Retinal pigment epithelial cell (primary cell): ENCODE measurements around the gene SLC25A20.

Source experiments
- DNase-seq: peaks from one replicate; pipeline ENCODE4 v3.0.0-alpha.2; 2010; ENCODE audit warnings: low read depth
- H3K4me3 ChIP-seq: 2 replicates; pipeline ENCODE4 v1.5.1; 2011; ENCODE audit warnings: mild to moderate bottlenecking, low read length, control low read depth, moderate library complexity
- TF ChIP-seq, protein P1 (sequence below): conservative IDR thresholded peaks from 2 replicates; pipeline ENCODE4 v1.5.1; 2011; ENCODE audit warnings: low read depth, low read length, control low read depth, inconsistent platforms

The SLC25A20 gene

DNA sequence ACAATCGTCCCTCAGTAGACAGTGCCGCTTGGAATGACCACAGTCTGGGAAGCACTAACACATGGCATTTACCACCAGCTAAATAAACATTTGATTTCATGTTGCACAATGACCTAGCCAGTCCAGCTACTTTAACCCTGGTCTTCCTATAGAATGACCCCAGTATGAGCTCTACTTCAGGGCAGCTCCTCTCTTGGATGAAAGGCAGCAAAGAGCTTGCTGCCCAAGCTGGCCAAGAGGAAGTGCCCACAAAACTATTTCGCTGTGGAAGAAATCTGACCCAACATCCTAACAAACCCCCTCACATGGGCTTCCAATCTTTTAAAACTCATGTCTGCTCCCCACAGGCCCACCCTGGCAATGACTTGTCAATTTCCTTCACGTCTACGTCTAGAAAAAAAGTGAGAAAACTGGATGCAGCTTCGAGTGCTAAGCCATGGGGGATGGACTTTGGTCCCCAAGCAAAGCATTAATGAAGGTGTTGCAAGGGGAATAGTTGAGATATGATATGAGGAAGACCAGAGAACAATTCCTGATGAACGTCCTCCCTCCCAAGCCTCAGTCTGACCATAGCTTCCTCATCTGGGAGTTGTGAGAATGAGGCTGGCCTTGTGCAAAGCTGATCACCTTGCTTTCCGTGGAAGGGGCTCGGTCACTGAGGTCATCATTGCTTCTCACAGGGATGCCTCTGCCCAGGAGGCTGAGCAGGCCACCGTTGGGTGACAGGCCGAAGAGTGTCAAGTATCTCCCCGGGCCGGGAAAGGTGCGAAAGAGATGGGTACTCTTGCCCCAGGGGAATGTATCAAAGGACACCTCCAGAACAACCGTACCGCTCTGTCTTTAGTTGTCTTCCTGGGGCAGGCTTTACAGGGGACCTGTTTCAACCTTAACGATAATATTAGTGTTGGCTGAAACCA, 964 bp downstream of the SLC25A20 start:
- peak overlapping the region; percentile 82 for H3K4me3 ChIP-seq
- no peak for DNase-seq
- TF ChIP-seq, protein P1, sequence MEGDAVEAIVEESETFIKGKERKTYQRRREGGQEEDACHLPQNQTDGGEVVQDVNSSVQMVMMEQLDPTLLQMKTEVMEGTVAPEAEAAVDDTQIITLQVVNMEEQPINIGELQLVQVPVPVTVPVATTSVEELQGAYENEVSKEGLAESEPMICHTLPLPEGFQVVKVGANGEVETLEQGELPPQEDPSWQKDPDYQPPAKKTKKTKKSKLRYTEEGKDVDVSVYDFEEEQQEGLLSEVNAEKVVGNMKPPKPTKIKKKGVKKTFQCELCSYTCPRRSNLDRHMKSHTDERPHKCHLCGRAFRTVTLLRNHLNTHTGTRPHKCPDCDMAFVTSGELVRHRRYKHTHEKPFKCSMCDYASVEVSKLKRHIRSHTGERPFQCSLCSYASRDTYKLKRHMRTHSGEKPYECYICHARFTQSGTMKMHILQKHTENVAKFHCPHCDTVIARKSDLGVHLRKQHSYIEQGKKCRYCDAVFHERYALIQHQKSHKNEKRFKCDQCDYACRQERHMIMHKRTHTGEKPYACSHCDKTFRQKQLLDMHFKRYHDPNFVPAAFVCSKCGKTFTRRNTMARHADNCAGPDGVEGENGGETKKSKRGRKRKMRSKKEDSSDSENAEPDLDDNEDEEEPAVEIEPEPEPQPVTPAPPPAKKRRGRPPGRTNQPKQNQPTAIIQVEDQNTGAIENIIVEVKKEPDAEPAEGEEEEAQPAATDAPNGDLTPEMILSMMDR, result no peak

DNA sequence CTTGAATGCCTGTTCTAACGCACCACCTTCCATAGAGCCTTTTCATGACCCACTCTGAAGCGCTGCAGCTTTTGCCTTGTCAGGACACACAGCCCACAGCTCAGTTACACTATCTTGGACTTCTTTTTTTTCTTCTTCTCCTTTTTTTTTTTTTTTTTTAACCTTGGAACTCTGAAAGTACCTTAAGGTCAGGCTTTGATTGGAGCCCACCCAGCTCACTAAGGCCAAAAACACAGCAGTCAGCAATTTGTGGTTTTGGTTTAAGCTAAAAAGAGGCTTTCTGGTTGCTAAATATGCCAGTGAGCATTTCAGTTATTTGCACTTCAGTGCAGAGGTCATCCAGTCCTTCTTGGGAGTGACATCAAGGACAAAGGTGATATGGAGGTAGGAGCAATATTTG, 1.7 kb downstream of the SLC25A20 start:
- no peak for DNase-seq
- no peak overlapping the region for H3K4me3 ChIP-seq
- TF ChIP-seq, protein P1, result no peak

DNA sequence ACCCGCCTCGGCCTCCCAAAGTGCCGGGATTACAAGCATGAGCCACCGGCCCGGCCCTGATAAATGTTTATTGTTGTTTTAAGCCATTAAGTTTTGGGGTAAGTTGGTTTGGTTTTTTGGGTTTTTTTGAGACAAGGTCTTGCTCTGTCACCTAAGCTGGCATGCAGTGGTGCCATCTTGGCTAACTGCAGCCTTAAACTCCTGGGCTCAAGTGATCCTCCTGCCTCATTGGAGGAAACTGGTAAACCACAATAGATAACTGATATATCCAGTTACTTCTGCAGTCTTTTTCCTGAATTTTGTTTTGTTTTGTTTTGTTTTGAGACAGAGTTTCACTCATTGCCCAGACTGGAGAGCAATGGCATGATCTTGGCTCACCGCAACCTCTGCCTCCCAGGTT, 4.2 kb downstream of the SLC25A20 start:
- H3K4me3 ChIP-seq, result no peak overlapping the region
- no peak for DNase-seq
- TF ChIP-seq, protein P1, result no peak

DNA sequence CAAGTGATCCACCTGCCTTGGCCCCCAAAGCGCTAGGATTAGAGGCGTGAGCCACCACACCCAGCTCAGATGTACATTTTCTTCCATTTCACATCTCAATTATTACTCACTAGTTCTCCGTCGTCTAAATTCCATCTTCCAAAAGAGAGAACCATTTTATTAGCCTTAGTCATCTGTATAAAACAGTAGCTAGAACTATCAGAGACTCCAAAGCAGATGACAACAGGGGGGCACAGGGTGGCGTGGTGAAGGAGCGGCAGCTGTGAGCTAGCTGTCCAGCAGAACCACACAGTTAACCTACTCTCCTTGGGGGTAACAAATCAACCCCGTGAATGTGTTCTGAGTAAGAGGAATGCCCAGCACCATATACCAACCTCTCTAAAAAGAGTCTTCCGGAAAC, 7.1 kb downstream of the SLC25A20 start:
- no peak overlapping the region for H3K4me3 ChIP-seq
- TF ChIP-seq, protein P1, result no peak
- no peak for DNase-seq

DNA sequence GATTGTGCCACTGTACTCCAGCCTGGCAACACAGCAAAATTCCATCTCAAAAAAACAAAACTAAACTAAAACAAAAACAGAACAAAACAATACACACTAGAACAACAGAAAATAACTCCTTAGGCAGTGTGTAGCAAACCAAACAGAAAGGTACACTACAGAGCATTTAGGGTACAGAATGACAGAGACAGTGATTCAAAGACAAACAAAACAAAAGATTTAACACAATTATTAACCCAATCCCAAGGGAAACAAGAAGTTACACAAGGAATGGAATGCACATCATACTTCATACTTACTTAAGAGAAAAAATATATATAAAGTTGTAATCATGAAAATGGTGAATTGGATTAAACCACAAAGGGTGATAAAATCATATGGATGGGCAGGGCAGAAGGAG, 12.9 kb downstream of the SLC25A20 start:
- no peak for DNase-seq
- TF ChIP-seq, protein P1, result no peak
- H3K4me3 ChIP-seq, result no peak overlapping the region

DNA sequence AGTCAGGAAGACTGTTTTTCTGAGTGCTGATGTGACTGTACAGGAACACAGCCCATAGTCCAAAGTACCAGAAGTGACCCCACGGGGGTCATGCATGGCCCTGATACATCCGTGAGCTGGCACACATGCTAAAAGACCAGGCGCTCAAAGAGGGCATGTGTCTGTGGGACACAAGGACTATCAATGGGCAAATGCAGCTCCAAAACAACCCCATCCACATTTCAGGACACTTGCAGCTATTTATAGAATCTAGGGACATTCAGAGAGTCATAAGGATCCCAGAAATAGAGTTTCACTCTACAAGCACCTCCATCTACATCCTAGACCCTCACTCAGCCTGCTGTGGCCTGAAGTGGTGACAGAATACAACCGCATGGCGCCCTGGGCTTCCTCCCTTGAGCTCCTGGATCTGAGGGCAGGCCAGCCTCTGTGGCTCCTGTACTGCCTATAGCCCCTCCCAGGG, 17.0 kb downstream of the SLC25A20 start:
- TF ChIP-seq, protein P1, result no peak
- no peak for DNase-seq

DNA sequence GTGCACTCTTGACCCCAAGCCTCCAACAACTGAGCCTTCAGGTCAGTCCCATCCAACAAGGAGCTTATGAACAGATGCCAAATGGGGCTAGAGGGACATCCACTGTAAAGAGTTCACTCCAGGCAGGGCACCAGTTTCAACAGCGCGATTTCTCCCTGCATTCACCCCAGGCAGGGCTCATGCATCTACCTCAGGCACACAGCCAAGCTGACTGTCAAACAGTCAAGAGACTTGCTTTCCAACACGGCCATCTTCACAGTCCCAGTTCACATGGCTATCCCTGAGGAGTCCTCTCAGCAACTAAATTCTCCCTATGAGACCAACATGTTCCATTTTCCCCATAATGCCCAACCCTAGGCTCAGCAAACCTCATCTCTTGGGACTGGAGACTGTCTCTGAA, 17.7 kb downstream of the SLC25A20 start:
- DNase-seq, result no peak
- TF ChIP-seq, protein P1, result no peak
- H3K4me3 ChIP-seq, result no peak overlapping the region

More for the DNA sequence above, 17.0 kb downstream of the SLC25A20 start:
- no peak overlapping the region for H3K4me3 ChIP-seq
